GM21360 (cell line): ENCODE data around the gene MUC12.
A peak's percentile ranks its signal among the peaks of the same experiment; 100 is the strongest.
"Not testable (repeated sequence)": the region's sequence is repeated elsewhere in the genome, so short reads cannot be mapped to it uniquely, and the experiment has no call there.

Experiments
- ATAC-seq: cut with Tn5 transposase; IDR thresholded peaks from one replicate; pipeline ENCODE4 v1.9.1; 2021; ENCODE audit warnings: mild to moderate bottlenecking, moderate library complexity; ENCODE audit not compliant: unreplicated experiment

MUC12 gene

DNA sequence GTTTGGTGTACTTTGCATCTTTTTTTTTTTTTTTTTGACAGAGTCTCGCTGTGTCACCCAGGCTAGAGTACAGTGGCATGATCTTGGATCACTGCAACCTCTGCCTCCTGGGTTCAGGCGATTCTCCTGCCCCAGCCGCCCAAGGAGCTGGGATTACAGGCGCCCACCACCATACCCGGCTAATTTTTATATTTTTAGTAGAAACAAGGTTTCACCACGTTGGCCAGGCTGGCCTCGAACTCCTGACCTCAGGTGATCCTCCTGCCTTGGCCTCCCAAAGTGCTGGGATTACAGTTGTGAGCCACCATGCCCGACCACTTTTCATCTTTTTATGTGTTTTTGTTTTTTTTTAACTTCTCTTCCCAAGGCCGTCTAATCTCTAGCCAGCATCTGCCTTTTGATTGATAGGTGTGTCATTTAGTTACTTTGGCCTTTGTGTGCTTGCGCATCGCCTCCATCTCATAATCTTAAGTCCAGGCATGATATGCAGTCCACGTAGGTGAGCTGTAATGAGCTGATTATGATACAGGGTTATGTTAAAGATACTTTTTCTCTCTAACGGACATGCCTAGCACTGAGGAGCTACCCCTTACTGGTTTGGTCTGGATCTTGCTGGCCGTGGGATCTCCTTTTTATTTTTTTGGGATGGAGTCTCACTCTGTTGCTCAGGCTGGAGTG lies 15.0 kb downstream of the MUC12 start:
- not testable (repeated sequence) for ATAC-seq

DNA sequence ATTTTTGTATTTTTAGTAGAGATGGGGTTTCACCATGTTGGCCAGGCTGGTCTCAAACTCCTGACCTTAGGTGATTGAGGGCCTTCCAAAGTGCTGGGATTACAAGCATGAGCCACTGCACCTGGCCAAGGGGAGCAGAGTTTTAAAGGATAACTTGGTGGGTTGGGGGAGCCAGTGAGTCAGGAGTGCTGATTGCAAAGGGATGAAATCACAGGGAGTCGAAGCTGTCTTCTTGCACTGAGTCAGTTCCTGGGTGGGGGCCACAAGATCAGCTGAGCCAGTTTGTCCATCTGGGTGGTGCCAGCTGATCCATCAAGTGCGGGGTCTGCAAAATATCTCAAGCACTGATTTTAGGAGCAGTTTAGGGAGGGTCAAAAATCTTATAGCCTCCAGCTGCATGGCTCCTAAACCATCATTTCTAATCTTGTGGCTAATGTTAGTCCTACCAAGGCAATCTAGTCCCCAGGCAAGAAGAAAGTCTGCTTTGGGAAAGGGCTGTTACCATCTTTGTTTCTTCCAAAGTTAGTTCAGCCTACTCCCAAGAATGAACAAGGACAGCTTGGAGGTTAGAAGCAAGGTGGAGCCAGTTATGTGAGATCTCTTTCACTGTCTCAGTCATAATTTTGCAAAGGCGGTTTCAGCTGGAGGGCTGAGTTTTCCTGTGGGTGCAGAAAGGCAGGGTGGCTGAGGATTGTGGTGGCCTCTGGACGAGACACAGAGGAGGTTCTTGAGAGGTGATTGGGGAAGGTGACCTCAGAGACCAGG lies 15.8 kb downstream of the MUC12 start:
- not testable (repeated sequence) for ATAC-seq

DNA sequence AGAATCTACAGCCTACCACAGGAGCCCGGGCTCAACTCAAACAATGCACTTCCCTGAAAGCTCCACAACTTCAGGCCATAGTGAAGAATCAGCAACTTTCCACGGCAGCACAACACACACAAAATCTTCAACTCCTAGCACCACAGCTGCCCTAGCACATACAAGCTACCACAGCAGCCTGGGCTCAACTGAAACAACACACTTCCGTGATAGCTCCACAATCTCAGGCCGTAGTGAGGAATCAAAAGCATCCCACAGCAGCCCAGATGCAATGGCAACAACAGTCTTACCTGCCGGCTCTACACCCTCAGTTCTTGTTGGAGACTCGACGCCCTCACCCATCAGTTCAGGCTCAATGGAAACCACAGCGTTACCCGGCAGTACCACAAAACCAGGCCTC lies 22.3 kb downstream of the MUC12 start:
- no peak for ATAC-seq

DNA sequence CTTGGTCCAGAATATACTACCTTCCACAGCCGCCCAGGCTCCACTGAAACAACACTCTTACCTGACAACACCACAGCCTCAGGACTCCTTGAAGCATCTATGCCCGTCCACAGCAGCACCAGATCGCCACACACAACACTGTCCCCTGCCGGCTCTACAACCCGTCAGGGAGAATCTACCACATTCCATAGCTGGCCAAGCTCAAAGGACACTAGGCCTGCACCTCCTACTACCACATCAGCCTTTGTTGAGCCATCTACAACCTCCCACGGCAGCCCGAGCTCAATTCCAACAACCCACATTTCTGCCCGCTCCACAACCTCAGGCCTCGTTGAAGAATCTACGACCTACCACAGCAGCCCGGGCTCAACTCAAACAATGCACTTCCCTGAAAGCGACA lies 22.9 kb downstream of the MUC12 start:
- not testable (repeated sequence) for ATAC-seq

DNA sequence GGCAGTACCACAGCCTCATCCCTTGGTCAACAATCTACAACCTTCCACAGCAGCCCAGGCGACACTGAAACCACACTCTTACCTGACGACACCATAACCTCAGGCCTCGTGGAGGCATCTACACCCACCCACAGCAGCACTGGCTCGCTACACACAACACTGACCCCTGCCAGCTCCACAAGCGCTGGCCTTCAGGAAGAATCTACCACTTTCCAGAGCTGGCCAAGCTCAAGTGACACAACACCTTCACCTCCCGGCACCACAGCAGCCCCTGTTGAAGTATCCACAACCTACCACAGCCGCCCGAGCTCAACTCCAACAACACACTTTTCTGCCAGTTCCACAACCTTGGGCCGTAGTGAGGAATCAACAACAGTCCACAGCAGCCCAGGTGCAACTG lies 25.3 kb downstream of the MUC12 start:
- ATAC-seq = not testable (repeated sequence)

DNA sequence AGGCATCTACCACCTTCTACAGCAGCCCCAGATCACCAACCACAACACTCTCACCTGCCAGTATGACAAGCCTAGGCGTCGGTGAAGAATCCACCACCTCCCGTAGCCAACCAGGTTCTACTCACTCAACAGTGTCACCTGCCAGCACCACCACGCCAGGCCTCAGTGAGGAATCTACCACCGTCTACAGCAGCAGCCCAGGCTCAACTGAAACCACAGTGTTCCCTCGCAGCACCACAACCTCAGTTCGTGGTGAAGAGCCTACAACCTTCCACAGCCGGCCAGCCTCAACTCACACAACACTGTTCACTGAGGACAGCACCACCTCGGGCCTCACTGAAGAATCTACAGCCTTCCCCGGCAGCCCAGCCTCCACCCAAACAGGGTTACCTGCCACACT lies 29.2 kb downstream of the MUC12 start:
- ATAC-seq = not testable (repeated sequence)

DNA sequence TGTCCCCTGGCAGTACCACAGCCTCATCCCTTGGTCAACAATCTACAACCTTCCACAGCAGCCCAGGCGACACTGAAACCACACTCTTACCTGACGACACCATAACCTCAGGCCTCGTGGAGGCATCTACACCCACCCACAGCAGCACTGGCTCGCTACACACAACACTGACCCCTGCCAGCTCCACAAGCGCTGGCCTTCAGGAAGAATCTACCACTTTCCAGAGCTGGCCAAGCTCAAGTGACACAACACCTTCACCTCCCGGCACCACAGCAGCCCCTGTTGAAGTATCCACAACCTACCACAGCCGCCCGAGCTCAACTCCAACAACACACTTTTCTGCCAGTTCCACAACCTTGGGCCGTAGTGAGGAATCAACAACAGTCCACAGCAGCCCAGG lies 30.0 kb downstream of the MUC12 start:
- not testable (repeated sequence) for ATAC-seq

DNA sequence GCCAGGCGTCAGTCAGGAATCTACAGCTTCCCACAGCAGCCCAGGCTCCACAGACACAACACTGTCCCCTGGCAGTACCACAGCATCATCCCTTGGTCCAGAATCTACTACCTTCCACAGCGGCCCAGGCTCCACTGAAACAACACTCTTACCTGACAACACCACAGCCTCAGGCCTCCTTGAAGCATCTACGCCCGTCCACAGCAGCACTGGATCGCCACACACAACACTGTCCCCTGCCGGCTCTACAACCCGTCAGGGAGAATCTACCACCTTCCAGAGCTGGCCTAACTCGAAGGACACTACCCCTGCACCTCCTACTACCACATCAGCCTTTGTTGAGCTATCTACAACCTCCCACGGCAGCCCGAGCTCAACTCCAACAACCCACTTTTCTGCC lies 30.7 kb downstream of the MUC12 start:
- not testable (repeated sequence) for ATAC-seq

DNA sequence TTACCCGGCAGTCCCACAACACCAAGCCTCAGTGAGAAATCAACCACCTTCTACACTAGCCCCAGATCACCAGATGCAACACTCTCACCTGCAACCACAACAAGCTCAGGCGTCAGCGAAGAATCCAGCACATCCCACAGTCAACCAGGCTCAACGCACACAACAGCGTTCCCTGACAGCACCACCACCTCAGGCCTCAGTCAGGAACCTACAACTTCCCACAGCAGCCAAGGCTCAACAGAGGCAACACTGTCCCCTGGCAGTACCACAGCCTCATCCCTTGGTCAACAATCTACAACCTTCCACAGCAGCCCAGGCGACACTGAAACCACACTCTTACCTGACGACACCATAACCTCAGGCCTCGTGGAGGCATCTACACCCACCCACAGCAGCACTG lies 33.0 kb downstream of the MUC12 start:
- ATAC-seq = not testable (repeated sequence)

DNA sequence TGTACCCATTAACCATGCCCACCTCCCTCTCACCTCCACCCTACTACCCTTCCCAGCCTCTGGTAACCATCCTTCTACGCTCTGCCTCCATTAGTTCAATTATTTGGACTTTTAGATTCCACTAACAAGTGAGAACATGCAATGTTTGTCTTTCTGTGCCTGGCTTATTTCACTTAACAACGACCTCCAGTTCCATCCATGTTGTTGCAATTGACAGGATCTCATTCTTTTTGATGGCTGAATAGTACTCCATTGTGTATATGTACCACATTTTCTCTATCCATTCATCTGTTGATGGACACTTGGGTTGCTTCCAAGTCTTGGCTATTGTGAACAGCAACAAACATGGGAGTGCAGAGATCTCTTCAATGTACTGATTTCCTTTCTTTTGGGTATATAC lies 38.0 kb downstream of the MUC12 start:
- not testable (repeated sequence) for ATAC-seq

DNA sequence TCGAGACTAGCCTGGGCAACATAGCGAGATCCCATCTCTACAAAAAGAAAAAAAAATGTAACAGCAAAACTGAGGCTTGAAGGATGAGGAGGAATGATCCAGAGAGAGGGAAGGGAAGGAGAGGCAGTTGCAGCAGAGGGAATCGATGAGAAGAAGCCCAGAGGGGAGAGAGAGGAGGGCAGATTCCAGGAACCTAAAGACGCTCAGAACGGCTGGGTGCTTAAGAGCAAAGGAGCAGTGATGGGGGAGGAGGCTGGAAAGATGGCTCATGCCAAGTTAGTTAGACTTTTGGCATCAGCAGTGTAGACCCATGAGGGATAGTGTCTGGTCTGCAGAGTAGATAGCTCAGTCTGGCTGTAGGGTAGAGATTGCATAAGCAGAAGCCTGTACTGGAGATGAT lies 40.3 kb downstream of the MUC12 start:
- ATAC-seq = no peak

DNA sequence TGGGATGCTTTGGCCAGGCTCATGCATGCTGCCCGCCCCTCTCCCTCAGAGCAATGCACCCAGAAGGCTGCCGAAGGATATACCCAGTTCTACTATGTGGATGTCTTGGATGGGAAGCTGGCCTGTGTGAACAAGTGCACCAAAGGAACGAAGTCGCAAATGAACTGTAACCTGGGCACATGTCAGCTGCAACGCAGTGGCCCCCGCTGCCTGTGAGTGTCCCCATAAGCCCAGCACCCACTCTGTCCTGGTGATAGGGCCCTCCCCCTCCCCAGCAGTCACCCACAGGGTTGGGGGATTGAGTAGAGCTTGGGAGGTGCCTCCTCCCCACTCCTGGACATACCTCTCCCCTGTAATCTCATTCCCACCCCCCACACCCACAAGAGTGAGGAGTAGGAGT lies 43.6 kb downstream of the MUC12 start:
- ATAC-seq = no peak

DNA sequence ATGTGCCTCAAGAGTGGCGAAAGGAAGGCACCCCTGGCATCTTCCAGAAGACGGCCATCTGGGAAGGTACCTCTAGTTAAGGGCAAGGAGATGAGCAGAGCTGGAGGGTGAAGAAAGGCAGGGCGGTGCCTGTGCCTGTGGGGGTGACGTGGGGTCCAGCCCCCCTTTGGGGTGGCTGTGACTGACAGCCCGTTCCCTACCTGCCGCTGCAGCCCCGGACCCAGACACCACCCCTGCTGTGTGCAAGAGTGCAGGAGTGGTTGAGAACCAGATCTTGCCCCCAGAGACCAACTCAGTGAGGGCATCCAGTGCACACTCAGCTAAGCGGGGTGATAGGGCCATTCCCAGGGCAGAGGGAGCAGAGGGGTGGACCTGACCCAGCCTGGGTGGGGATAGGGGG lies 46.3 kb downstream of the MUC12 start:
- no peak for ATAC-seq

DNA sequence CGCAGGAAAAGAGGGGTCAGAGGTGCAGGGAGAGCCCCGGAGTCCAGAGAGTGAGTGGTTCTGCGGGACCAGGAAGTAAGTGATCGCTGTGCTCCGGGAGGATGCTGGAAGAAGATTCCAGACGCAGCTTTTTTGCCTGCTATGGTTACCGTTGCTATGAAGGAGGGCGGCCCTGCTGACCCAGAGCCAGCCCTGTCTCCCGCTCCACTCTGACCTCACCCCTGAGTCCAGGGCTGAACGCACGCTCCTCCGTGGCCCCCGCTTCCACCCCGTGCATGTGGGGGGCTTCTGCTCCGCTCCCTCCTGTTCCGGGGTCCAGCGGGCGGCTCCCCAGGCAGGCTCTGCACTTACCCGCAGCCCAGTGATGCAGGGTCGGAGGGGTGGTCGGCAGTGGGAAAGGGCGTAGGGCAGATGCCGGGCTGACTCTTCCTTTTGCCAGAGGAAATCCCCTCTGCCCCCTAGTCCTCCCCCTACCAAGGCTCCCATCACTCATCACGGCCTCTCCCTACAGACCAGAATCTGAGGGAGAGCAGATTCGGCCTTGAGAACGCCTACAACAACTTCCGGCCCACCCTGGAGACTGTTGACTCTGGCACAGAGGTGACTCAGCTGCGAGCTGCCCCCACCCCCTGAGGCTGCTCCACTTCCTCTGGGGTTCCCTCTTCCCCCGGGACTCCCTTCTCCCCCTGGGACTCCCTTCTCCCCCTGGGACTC lies 47.9 kb downstream of the MUC12 start:
- ATAC-seq = peak; percentile 59

DNA sequence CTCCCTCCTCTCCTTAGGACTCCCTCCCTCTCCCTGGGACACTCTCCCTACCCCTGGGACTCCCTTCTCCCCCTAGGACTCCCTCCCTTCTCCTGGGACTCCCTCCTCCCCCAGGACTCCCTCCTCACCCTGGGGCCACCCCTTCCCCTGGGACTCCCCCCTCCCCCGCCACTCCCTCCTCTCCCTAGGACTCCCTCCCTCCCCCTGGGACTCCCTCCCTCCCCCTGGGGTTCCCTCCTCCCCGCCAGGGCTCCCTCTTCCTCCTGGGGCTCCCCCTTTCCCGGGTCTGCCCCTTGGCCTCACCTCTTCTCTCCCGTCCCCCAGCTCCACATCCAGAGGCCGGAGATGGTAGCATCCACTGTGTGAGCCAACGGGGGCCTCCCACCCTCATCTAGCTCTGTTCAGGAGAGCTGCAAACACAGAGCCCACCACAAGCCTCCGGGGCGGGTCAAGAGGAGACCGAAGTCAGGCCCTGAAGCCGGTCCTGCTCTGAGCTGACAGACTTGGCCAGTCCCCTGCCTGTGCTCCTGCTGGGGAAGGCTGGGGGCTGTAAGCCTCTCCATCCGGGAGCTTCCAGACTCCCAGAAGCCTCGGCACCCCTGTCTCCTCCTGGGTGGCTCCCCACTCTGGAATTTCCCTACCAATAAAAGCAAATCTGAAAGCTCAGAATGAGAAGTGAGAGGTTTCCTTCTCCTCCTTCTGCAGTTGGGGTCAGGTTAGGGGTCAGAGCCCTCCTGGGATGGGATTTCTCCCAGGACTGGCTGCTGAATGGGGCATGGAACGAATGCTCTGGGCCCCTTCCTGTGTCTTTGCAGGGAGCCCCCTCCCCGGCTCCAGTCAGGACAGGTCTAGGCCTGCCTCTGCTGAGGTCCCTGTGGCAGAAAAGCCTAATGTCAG lies 49.2 kb downstream of the MUC12 start:
- ATAC-seq = no peak

DNA sequence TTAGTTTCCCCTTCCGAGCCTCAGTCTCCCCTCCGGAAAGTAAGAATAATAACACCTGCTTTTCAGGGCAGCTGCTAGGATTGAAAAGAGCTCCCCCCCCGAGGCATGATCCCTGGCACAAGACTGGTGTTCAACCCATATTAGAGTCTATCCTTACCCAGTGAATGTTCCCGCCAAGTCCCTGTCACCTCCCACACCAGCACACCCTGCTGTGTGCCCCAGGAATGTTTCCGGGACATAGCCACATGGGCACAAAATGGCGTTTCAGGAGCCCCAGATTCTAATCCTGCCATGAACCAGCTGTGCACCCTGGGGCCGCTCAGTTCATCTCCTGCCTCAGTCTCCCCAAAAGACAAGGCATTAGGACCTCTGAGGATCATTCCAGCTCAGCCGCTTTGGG lies 51.1 kb downstream of the MUC12 start:
- ATAC-seq = no peak

DNA sequence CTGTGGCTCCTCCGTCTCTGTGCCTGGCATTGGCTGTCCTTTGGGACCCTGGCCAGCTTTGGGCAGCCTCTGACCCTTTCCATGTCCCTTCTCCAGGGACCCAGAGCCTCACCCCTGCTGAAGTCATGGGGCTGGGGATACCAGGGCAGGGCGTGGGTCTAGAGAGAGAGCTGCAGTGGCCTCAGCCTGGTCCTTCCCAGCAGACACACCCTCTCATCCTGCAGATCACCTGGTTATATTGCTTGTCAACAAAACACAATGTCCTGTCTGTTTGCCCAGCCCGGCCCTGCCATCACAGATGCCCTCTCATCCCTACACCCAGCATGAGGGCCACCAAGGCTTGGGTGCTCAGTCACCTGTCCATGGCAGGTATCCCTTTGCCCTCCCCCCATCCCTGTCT lies 52.3 kb downstream of the MUC12 start:
- no peak for ATAC-seq

DNA sequence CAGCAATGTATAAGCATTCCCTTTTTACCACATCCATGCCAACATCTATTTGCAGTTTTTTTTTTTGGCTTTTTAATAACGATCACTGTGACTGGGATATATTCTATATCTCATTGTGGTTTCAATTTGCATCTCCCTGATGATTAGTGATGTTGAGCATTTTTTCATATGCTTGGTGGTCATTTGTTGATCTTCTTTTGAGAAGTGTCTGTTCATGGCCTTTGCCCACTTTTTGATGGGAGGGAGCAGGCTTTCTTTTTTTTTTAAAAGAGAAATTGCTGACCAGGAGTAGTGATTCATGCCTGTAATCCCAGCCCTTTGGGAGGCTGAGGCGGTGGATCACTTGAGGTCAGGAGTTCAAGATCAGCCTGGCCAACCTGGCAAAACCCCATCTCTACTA lies 54.5 kb downstream of the MUC12 start:
- no peak for ATAC-seq

DNA sequence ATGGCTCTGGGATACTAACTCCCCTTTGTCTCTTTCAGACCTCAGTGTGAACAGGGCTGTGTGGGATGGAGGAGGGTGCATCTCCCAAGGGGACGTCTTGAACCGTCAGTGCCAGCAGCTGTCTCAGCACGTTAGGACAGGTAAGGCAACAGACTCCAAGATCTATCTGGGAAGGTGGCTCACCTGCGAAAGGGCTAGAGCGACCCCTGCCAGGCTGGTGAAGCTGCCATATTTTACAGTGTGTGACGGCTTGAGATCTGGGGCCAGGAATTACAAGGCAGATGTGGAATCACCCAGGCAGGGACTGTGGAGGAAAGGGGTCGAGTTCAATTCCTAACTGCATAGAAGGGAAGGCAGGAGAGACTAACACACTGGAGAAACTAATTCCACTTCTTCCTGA lies 61.7 kb downstream of the MUC12 start:
- no peak for ATAC-seq

DNA sequence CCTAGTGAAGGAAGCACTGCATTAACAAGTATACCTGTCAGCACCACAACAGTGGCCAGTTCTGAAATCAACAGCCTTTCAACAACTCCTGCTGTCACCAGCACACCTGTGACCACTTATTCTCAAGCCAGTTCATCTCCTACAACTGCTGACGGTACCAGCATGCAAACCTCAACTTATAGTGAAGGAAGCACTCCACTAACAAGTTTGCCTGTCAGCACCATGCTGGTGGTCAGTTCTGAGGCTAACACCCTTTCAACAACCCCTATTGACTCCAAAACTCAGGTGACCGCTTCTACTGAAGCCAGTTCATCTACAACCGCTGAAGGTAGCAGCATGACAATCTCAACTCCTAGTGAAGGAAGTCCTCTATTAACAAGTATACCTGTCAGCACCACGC lies 66.6 kb downstream of the MUC12 start:
- no peak for ATAC-seq

DNA sequence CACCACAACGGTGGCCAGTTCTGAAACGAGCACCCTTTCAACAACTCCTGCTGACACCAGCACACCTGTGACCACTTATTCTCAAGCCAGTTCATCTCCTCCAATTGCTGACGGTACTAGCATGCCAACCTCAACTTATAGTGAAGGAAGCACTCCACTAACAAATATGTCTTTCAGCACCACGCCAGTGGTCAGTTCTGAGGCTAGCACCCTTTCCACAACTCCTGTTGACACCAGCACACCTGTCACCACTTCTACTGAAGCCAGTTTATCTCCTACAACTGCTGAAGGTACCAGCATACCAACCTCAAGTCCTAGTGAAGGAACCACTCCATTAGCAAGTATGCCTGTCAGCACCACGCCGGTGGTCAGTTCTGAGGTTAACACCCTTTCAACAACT lies 71.9 kb downstream of the MUC12 start:
- not testable (repeated sequence) for ATAC-seq
